Heart left ventricle (tissue), 16 donors: Measurements from ENCODE around the gene UGCG. TPM values are rescaled to one million over a fixed set of nuclear protein-coding genes. Genes with fewer than 3 reads are reported as not detected.

Experiments used
- ATAC-seq, 4 donors: fragments of 200-7000 bp; cut with Tn5 transposase; one replicate each; pipeline ENCODE4 v1.9.1; 2020 to 2022; ENCODE audit warnings: moderate library complexity in 4 of 4, mild to moderate bottlenecking in 3 of 4, moderate number of reproducible peaks in 1 of 4
- DNase-seq, 5 donors: peaks; one replicate each; pipeline ENCODE4 v3.0.0-alpha.2; 2020
- H3K27ac ChIP-seq, 12 donors: fragments of 200-600 bp; sonication (generic) in 4 of 12; one replicate each; pipeline versions ENCODE4 v1.5.0 to v1.8.0; 2016 to 2022; ENCODE audit warnings: mild to moderate bottlenecking in 2 of 12
- H3K27me3 ChIP-seq, 9 donors: fragments of 200-600 bp; sonication (generic) in 2 of 9; one replicate each; pipeline versions ENCODE4 v1.5.1 to v1.8.0; 2016 to 2022; ENCODE audit warnings: mild to moderate bottlenecking in 3 of 9
- H3K36me3 ChIP-seq, 9 donors: fragments of 200-600 bp; sonication (generic) in 2 of 9; one replicate each; pipeline versions ENCODE4 v1.5.0 to v1.8.0; 2018 to 2022; ENCODE audit warnings: mild to moderate bottlenecking in 2 of 9
- H3K4me1 ChIP-seq, 12 donors: fragments of 200-600 bp; sonication (generic) in 4 of 12; one replicate each; pipeline versions ENCODE4 v1.5.0 to v1.8.0; 2016 to 2022; ENCODE audit warnings: mild to moderate bottlenecking in 3 of 12
- H3K4me3 ChIP-seq, 12 donors: fragments of 200-600 bp; sonication (generic) in 4 of 12; one replicate each; pipeline versions ENCODE4 v1.5.0 to v1.8.0; 2017 to 2022; ENCODE audit warnings: mild to moderate bottlenecking in 9 of 12, moderate library complexity in 4 of 12
- H3K9me3 ChIP-seq, 12 donors: fragments of 200-600 bp; sonication (generic) in 4 of 12; one replicate each; pipeline versions ENCODE4 v1.5.0 to v1.8.0; 2016 to 2022; ENCODE audit warnings: mild to moderate bottlenecking in 1 of 12
- CTCF ChIP-seq, 12 donors: fragments of 200-600 bp; sonication (generic) in 4 of 12; IDR thresholded peaks; one replicate each; pipeline versions ENCODE4 v1.5.0 to v1.8.0; 2018 to 2022; ENCODE audit warnings: antibody characterized with exemption in 12 of 12, mild to moderate bottlenecking in 5 of 12
- POLR2A ChIP-seq, 2 donors: fragments of 450-650 bp; IDR thresholded peaks; one replicate each; pipeline ENCODE4 v1.6.1; 2017; ENCODE audit warnings: antibody characterized with exemption in 2 of 2, mild to moderate bottlenecking in 2 of 2, moderate library complexity in 2 of 2
- WGBS, 4 donors: extraction: QIAGEN DNeasy Blood & Tissue Kit in 2 of 4; methylation state at CpG; one replicate each; pipeline versions ENCODE4 v1.1.5 to v1.1.7; 2013 to 2018; 5-methylcytosine and 5-hydroxymethylcytosine counted together
- intact Hi-C, 10 donors: fragments of 100-400 bp; cut with DNase I; formaldehyde crosslinking; loops; one replicate each; pipeline versions ENCODE4 v1.11.1 to v1.14.2; 2022
- polyA plus RNA-seq, 2 donors: library from polyadenylated mRNA; stranded (reverse); fragments of 200-250 nt; gene quantifications; one replicate each; pipeline ENCODE4 v1.2.3, GENCODE V29; 2013
- total RNA-seq, 9 donors: library from RNA; depleted of rRNA in 2 of 9; stranded (reverse); fragments of >200 nt in 2 of 9; fragmentation: NEBNext Ultra II Directional in 3 of 9; extraction: Animal tissue kit (Norgen Biotek cat#: 25700) in 3 of 9; gene quantifications; one replicate each; pipeline versions ENCODE4 v1.1.0 to v1.2.4, GENCODE V29; 2016 to 2023
- donor health status: ischemic (EF 13 %, LVEDD 7.1; RV severe dilation, severe dysfunction).
- donor health status: healthy with polysubstance abuse.
- donor health status: DM: no; HTN: yes; CAD: no.
- donor health status: DM: no; HTN: no; CAD: no.
- donor health status: ischemic (EF 25% LVEDD 6.9; RV normal size, moderate dysfunction).
- donor health status: ischemic (EF 25% LVEDD 5.7; RV mildly dilated, moderate dysfunction).
- donor health status: healthy.
- donor health status: DM: yes; HTN: yes; CAD: no.
- donor health status: ischemic (EF 35%, LVEDD 5.7; RV mildly dilated, moderate dysfunction).
- donor health status: nonischemic (EF 11% LVEDD 7.7; RV severe dilation, severe dysfunction).
- donor health status: DM: yes; HTN: yes; CAD: no.
- donor health status: PGD.
- donor health status: ischemic (EF 29% LVEDD 5.4; RV normal size, mild dysfunction).
- donor health status: nonischemic (EF 23%, LVEDD 6.1; RV moderate dilation, normal function).

The UGCG gene
- total and polyA plus RNA-seq, 11 donors: 10.0 to 52.0 (median 17.5) TPM

GRCh38 chr9:111876179-111876578 lies 20.4 kb upstream of the UGCG start:
- no peak for ATAC-seq
- WGBS, 4 donors: 95 to 97% (median 97%) methylated on average over 5 of the region's 5 CpGs
- H3K4me3 ChIP-seq: no peak overlapping the region
- H3K27ac ChIP-seq: no peak overlapping the region
- H3K9me3 ChIP-seq: peaks cover 0 to 10% (median 0%) of the 10 kb centered on the region in 12 donors
- H3K36me3 ChIP-seq: no peaks in the 10 kb centered on the region
- intact Hi-C loops: no loop called here
- H3K4me1 ChIP-seq: no peaks in the 10 kb centered on the region
- no peaks in the 10 kb centered on the region for H3K27me3 ChIP-seq
- no peak for DNase-seq
- TF ChIP-seq CTCF (IDR thresholded peaks at IDR 0.05): no peak
- no peak for TF ChIP-seq POLR2A (IDR thresholded peaks at IDR 0.05)

- DNase-seq: no peak
- Histone ChIP-seq H3K36me3 (no peaks in the 10 kb centered on the region), H3K4me1 (no peaks in the 10 kb centered on the region), H3K27me3 (no peaks in the 10 kb centered on the region), H3K27ac (no peak overlapping the region), H3K4me3 (no peak overlapping the region), H3K9me3 (peaks cover 0 to 11% (median 0%) of the 10 kb centered on the region in 12 donors)
- TF ChIP-seq CTCF (IDR thresholded peaks at IDR 0.05): no peak
- no peak for TF ChIP-seq POLR2A (IDR thresholded peaks at IDR 0.05)
- intact Hi-C loops: no loop called here
- ATAC-seq: no peak
- 92 to 99% (median 97%) methylated on average over 2 of the region's 2 CpGs for WGBS, 4 donors
Observed at GRCh38 chr9:111877420-111877819, 19.2 kb upstream of the UGCG start.

GRCh38 chr9:111878946-111879345 lies 17.7 kb upstream of the UGCG start:
- no peak for TF ChIP-seq POLR2A (IDR thresholded peaks at IDR 0.05)
- TF ChIP-seq CTCF (IDR thresholded peaks at IDR 0.05): no peak
- no peaks in the 10 kb centered on the region for H3K36me3 ChIP-seq
- no peak overlapping the region for H3K4me3 ChIP-seq
- 64 to 100% (median 81%) methylated on average over 3 of the region's 3 CpGs for WGBS, 4 donors
- peaks cover 0 to 11% (median 0%) of the 10 kb centered on the region in 12 donors for H3K9me3 ChIP-seq
- H3K27ac ChIP-seq: no peak overlapping the region
- H3K27me3 ChIP-seq: no peaks in the 10 kb centered on the region
- intact Hi-C loops: no loop called here
- ATAC-seq: no peak
- H3K4me1 ChIP-seq: no peaks in the 10 kb centered on the region
- DNase-seq: no peak

- DNase-seq (no peak), ATAC-seq (no peak)
- Histone ChIP-seq H3K9me3 (no peaks in the 10 kb centered on the region), H3K27ac (no peak overlapping the region), H3K27me3 (no peaks in the 10 kb centered on the region), H3K4me1 (peaks cover 0 to 5% (median 0%) of the 10 kb centered on the region in 12 donors), H3K4me3 (no peak overlapping the region), H3K36me3 (no peaks in the 10 kb centered on the region)
- TF ChIP-seq CTCF (IDR thresholded peaks at IDR 0.05) (no peak), POLR2A (IDR thresholded peaks at IDR 0.05) (no peak)
- WGBS, 4 donors: 86 to 97% (median 92%) methylated on average over 19 of the region's 19 CpGs
- intact Hi-C loops: loop anchor here in 1 of 10 donors (10.0 kb wide), 1 partner anchor 92 kb away; the partner anchor contains the start of gene SHOC1
Observed at GRCh38 chr9:111886983-111887718, 9.5 kb upstream of the UGCG start.
